NCI-H1694 (cell line): ENCODE measurements around the gene SLC6A11.

Source experiments
- DNase-seq: peaks from one replicate; lab custom pipeline; 2025; lab: John Stamatoyannopoulos, UW

SLC6A11 gene

GRCh38 chr3:10930666-10931040 is 114.6 kb downstream of the SLC6A11 start:
- no peak for DNase-seq

- DNase-seq = no peak
These were observed 116.6 kb downstream of the SLC6A11 start for GRCh38 chr3:10932596-10932995.

- DNase-seq = no peak
These were observed 117.0 kb downstream of the SLC6A11 start for GRCh38 chr3:10933021-10933420.

- DNase-seq = no peak
These were observed 117.4 kb downstream of the SLC6A11 start for GRCh38 chr3:10933470-10933804.

GRCh38 chr3:10933805-10934481 is 117.9 kb downstream of the SLC6A11 start:
- DNase-seq = no peak

GRCh38 chr3:10935028-10935427 is 119.0 kb downstream of the SLC6A11 start:
- no peak for DNase-seq

- DNase-seq = no peak
These were observed 120.0 kb downstream of the SLC6A11 start for GRCh38 chr3:10935846-10936631.

- no peak for DNase-seq
These were observed 120.7 kb downstream of the SLC6A11 start for GRCh38 chr3:10936686-10937085.

- no peak for DNase-seq
These were observed 121.3 kb downstream of the SLC6A11 start for GRCh38 chr3:10937141-10937825.

GRCh38 chr3:10939556-10939955 is 123.5 kb downstream of the SLC6A11 start:
- DNase-seq = no peak

GRCh38 chr3:10940106-10940505 is 124.1 kb downstream of the SLC6A11 start:
- DNase-seq = no peak

- no peak for DNase-seq
These were observed 125.9 kb downstream of the SLC6A11 start for GRCh38 chr3:10941972-10942371.

- DNase-seq = no peak
These were observed 126.7 kb downstream of the SLC6A11 start for GRCh38 chr3:10942690-10943205.

- no peak for DNase-seq
These were observed 128.8 kb downstream of the SLC6A11 start for GRCh38 chr3:10944866-10945265.

GRCh38 chr3:10945683-10946287 is 129.8 kb downstream of the SLC6A11 start:
- DNase-seq = no peak

- no peak for DNase-seq
These were observed 130.5 kb downstream of the SLC6A11 start for GRCh38 chr3:10946526-10946925.

- DNase-seq = no peak
These were observed 132.3 kb downstream of the SLC6A11 start for GRCh38 chr3:10948326-10948725.

GRCh38 chr3:10949197-10949596 is 133.2 kb downstream of the SLC6A11 start:
- no peak for DNase-seq

GRCh38 chr3:10950476-10951294 is 134.7 kb downstream of the SLC6A11 start:
- DNase-seq = no peak

- DNase-seq = no peak
These were observed 135.4 kb downstream of the SLC6A11 start for GRCh38 chr3:10951295-10951926.

- no peak for DNase-seq
These were observed 136.5 kb downstream of the SLC6A11 start for GRCh38 chr3:10952525-10952924.
